ENCODE measurements around the gene CDKAL1.

The CDKAL1 gene

GRCh38 chr6:20952699-20953474, 418.6 kb downstream of the CDKAL1 start:
- peaks cover 0 to 11% (median 10%) of the 10 kb centered on the region in 3 donors for H3K36me3 ChIP-seq
- no peak overlapping the region for H3K4me3 ChIP-seq
- no peak for DNase-seq
- H3K9me3 ChIP-seq, result no peaks in the 10 kb centered on the region
- H3K27ac ChIP-seq, result no peak overlapping the region
- peaks cover 0 to 17% (median 2%) of the 10 kb centered on the region in 4 donors for H3K4me1 ChIP-seq
- intact Hi-C loops (cut with DNase I; ENCODE audit: low total_unique reads), result no loop called here
- TF ChIP-seq, protein P1, sequence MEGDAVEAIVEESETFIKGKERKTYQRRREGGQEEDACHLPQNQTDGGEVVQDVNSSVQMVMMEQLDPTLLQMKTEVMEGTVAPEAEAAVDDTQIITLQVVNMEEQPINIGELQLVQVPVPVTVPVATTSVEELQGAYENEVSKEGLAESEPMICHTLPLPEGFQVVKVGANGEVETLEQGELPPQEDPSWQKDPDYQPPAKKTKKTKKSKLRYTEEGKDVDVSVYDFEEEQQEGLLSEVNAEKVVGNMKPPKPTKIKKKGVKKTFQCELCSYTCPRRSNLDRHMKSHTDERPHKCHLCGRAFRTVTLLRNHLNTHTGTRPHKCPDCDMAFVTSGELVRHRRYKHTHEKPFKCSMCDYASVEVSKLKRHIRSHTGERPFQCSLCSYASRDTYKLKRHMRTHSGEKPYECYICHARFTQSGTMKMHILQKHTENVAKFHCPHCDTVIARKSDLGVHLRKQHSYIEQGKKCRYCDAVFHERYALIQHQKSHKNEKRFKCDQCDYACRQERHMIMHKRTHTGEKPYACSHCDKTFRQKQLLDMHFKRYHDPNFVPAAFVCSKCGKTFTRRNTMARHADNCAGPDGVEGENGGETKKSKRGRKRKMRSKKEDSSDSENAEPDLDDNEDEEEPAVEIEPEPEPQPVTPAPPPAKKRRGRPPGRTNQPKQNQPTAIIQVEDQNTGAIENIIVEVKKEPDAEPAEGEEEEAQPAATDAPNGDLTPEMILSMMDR (IDR thresholded peaks at IDR 0.05), result no peak
- H3K27me3 ChIP-seq, result no peaks in the 10 kb centered on the region

DNA sequence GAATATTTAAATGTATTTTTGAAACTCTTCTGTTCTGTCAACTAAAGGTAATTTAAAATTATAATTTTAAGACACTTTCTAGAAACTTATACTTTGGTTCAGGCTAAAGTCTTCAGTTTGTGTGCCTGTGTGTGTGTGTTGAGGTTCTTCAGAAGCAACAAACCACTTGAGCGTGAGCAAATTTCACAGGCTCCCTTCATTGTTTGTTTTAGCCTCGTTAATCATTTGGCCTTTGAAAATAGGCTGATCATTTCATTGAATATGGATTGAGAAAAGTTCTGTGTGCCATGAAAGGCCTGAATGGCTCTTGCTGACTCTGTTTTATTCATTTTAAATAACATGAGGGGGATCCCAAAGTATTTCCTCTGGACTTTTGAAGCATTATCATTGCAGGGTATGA, 420.1 kb downstream of the CDKAL1 start:
- no peak for DNase-seq
- TF ChIP-seq, protein P1 (IDR thresholded peaks at IDR 0.05), result no peak

GRCh38 chr6:20955131-20955530, 420.9 kb downstream of the CDKAL1 start:
- intact Hi-C loops (cut with DNase I; ENCODE audit: low total_unique reads), result no loop called here
- Histone ChIP-seq H3K4me3 (no peak overlapping the region), H3K27ac (no peak overlapping the region), H3K27me3 (no peaks in the 10 kb centered on the region), H3K4me1 (peaks cover 0 to 17% (median 2%) of the 10 kb centered on the region in 4 donors), H3K9me3 (no peaks in the 10 kb centered on the region), H3K36me3 (peaks cover 5 to 11% (median 10%) of the 10 kb centered on the region in 3 donors)
- TF ChIP-seq, protein P1 (IDR thresholded peaks at IDR 0.05), result no peak
- no peak for DNase-seq

More for the DNA sequence above, 420.1 kb downstream of the CDKAL1 start:
- H3K9me3 ChIP-seq, result no peaks in the 10 kb centered on the region
- no peak overlapping the region for H3K27ac ChIP-seq
- H3K4me1 ChIP-seq, result peaks cover 0 to 17% (median 2%) of the 10 kb centered on the region in 4 donors
- H3K27me3 ChIP-seq, result no peaks in the 10 kb centered on the region
- no peak overlapping the region for H3K4me3 ChIP-seq
- H3K36me3 ChIP-seq, result peaks cover 5 to 11% (median 10%) of the 10 kb centered on the region in 3 donors
- intact Hi-C loops (cut with DNase I; ENCODE audit: low total_unique reads), result no loop called here

GRCh38 chr6:20955751-20956150, 421.5 kb downstream of the CDKAL1 start:
- H3K27me3 ChIP-seq, result no peaks in the 10 kb centered on the region
- TF ChIP-seq, protein P1 (IDR thresholded peaks at IDR 0.05), result no peak
- no peak overlapping the region for H3K4me3 ChIP-seq
- peaks cover 5 to 11% (median 10%) of the 10 kb centered on the region in 3 donors for H3K36me3 ChIP-seq
- peaks cover 0 to 17% (median 2%) of the 10 kb centered on the region in 4 donors for H3K4me1 ChIP-seq
- intact Hi-C loops (cut with DNase I; ENCODE audit: low total_unique reads), result no loop called here
- no peak for DNase-seq
- no peaks in the 10 kb centered on the region for H3K9me3 ChIP-seq
- H3K27ac ChIP-seq, result no peak overlapping the region

- no peaks in the 10 kb centered on the region for H3K4me1 ChIP-seq
- H3K36me3 ChIP-seq, result peaks cover 5 to 11% (median 10%) of the 10 kb centered on the region in 3 donors
- TF ChIP-seq, protein P1 (IDR thresholded peaks at IDR 0.05), result no peak
- H3K9me3 ChIP-seq, result no peaks in the 10 kb centered on the region
- DNase-seq, result no peak
- no peaks in the 10 kb centered on the region for H3K27me3 ChIP-seq
- H3K27ac ChIP-seq, result no peak overlapping the region
- intact Hi-C loops (cut with DNase I; ENCODE audit: low total_unique reads), result no loop called here
- no peak overlapping the region for H3K4me3 ChIP-seq
Measured at GRCh38 chr6:20960067-20960466, 425.8 kb downstream of the CDKAL1 start.

Data from tibial artery (tissue), 4 donors.